ENCODE results near the gene MINDY2.
"Not testable (repeated sequence)": the region's sequence is repeated elsewhere in the genome, so short reads cannot be mapped to it uniquely, and the experiment has no call there.

MINDY2 gene

GRCh38 chr15:58833681-58834426 is 62.8 kb downstream of the MINDY2 start:
- DNase-seq, result not testable (repeated sequence)

DNA sequence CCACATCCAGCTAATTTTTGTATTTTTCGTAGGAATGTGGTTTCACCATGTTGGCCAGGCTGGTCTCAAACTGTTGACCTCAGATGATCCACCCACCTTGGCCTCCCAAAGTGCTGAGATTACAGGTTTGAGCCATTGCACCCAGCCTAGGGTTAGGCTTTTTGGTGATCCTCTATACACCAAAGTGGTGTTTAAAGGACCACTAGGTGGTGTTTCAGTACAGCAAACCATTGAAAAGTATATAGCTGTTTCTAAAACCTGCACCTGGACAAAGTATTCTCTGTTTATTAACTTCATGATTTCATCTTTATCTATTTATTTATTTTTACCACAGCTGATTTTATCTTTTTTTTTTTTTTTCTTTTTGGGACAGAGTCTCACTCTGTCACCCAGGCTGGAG is 68.4 kb downstream of the MINDY2 start:
- DNase-seq, result no peak

- DNase-seq, result no peak
These were observed 68.9 kb downstream of the MINDY2 start for GRCh38 chr15:58840048-58840447.

GRCh38 chr15:58842713-58843396 is 71.8 kb downstream of the MINDY2 start:
- DNase-seq, result no peak

GRCh38 chr15:58851205-58851604 is 80.1 kb downstream of the MINDY2 start:
- DNase-seq, result not testable (repeated sequence)

GRCh38 chr15:58852347-58852746 is 81.2 kb downstream of the MINDY2 start:
- no peak for DNase-seq

DNA sequence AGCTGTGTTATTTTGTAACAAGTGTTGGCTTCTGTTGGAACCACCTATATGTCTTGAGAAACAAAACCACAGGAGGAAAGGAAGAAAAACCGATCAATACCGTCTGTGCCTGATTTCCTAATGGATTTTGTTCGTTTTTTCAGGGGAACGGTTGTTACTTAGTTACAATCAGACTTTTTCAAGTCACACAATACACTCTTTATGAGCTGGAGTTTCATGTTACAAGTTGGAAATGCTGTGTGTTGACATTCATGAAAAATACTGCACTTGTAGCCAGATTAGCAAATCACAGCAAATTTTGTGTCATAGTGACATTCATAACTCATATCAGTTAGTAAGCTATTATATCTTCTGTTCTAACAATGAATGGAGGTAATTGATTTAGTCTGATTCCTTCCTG is 83.5 kb downstream of the MINDY2 start:
- no peak for DNase-seq

DNA sequence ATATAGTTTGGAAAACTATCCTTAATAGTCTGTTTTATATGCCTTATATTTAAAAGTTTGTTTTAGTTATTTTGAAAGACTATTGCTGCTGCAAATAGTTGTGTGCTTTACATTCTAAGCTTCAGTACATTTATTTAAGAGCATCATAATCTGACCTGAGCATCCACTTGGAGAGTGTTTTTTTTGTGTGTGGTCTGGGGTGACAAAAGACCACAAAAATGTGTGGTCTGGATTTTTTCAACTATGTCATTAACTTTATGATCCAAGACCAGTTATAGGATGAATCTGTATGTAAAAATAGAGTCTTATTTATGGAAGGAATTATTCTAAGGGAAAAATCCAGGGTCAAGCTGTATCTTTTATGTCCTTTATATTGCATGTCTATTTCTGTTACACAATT is 85.0 kb downstream of the MINDY2 start:
- DNase-seq, result no peak

DNA sequence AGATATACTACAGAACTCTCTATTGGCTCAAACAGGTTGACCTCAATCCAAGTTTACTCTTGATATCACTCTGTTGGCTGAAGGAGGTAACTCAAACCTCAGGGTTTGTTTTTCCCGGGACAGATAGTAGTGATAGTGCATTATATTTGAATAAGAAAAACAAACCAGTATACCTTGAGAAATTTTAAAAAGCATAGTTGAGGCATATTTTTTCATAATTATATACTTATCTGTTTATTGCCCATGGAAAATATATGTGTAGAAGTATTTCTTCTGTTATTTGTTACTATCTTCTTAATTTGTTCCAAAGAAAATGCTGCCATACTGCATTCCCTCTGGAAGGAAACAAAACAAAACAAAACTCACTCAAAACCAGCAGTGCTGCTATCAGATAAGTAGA is 85.5 kb downstream of the MINDY2 start:
- DNase-seq, result not testable (repeated sequence)

GRCh38 chr15:58862326-58862725 is 91.2 kb downstream of the MINDY2 start:
- no peak for DNase-seq

- no peak for DNase-seq
These were observed 93.7 kb downstream of the MINDY2 start for GRCh38 chr15:58864602-58865424.

GRCh38 chr15:58865425-58865880 is 94.4 kb downstream of the MINDY2 start:
- no peak for DNase-seq

- DNase-seq, result no peak
These were observed 96.8 kb downstream of the MINDY2 start for GRCh38 chr15:58867926-58868325.

- no peak for DNase-seq
These were observed 99.3 kb downstream of the MINDY2 start for GRCh38 chr15:58870451-58870850.

- DNase-seq, result no peak
These were observed 102.2 kb downstream of the MINDY2 start for GRCh38 chr15:58873267-58873666.

DNA sequence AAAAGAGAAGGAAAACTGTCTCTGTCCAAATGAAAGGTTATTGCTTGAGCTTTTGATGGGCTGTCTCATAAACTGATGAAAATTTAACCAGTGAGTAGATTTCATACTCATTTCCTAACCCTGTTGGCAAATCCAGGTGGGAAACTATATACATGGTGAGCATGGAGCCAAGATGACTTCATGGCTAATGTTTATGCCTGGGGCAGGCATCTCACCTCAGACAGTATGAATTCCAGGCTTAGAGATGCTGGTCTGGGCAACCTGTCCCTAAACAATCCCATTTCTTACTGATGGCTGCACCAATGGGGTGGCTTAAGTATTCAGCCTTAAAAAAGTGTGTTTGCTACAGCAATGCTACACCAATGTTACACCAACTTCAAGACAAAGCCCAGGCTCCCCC is 104.2 kb downstream of the MINDY2 start:
- DNase-seq, result no peak

DNA sequence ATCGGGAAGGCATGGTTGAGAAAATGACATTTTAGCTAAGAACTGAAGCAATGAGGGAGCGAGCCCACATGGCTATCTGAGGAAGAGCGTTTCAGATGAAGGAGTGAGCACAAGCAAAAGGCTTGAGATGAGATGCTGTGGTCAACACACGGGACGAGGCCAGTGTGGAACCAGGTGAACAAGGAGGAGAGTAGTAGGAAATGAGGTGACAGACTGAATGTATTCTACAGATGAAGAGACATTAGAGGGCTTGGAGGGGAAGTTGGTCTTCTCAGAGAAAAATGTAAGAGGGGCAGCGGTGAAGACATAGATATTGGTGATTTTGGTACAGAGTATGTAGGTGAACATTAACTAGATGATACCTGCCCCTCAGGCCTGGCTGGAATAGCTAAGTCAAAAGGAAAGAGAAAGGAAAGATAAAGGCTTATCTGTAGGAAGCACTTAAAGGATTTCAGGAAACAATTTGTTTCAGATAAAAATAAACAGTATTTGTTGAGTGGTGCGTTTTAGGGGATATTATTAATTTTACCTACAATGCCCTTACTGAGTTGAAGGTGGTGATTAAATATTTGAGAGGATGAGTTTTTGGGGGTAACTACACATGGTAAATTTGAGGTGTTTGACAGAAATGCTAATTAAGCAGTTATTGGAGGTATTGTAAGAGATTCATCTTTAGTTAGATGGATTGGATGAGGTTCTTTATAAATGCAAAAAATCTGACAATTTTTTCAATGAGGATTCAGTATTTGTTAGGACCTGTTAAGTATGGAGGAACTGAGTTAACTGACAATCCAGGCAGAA is 105.4 kb downstream of the MINDY2 start:
- DNase-seq, result no peak

DNA sequence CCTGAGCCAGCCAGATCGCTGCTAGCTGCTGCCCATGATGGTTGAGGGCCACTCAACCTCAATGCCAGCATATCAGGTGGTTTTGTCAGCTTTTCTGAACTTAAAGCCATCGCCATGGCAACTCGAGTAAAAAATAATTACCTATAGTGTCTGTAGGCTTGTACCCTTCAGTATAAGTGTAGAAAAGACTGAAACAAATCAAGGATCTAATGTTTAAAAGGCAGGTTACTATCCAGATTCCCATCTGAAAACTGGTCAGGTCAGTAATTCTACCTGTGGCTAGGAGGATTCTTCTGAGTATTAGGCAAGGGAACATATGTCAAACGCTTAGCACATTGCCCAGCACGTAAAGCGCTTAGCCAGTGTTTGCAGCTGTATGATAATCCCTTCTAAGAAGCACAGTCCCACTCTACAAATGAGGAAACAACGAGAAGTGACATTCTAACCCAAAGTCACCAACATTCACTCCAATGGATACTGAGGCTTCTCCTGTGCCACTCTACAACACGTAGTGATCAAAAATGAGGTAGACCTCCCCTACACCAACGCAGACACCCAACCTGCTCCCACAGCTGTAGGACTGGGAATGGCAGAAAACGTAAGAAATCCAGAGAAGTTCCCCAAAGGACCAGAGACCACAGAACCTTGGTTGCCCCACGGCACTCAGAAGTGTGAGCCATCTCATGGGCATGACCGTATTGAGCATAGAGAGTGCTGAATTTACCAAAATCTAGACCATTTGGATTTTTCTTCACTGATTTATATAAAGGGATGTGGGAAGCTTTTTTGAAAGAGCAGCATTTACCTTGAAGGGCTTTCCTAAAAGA is 107.1 kb downstream of the MINDY2 start:
- DNase-seq, result no peak

- no peak for DNase-seq
These were observed 109.2 kb downstream of the MINDY2 start for GRCh38 chr15:58880320-58880719.

DNA sequence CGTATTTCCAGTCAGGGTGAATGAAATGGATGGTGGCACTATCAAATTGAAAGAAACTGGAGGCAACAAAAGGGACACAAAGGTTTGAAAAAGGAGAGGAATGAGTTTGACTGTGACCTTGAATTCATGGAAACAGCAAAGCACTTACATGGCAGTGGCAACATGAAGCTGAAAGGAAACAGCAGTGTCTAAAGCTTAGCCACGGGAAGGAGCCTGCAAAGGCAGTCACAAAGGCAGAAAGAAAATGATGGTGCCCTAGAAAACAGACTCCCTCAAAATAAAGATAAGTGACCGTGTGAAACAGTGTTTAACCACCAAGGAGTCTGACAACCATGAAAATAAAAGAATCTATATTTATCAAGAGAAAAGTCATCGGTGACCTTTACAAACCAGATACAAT is 111.1 kb downstream of the MINDY2 start:
- no peak for DNase-seq

DNA sequence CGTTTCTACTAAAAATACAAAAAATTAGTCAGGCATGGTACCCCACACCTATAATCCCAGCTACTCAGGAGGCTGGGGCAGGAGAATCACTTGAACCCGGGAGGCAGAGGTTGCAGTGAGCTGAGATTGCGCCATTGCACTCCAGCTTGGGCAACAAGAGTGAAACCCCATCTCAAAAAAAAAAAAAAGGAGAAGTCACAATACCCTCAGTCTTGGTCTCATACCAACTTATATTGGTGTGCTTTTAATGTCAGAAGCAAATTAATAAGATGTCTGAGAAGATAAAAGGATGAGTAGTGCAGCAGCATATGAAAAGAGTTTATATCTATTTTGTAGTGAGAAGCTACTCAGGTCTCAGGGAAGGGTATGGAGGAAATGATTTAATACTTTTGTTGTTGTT is 112.8 kb downstream of the MINDY2 start:
- not testable (repeated sequence) for DNase-seq

GRCh38 chr15:58886921-58887320 is 115.8 kb downstream of the MINDY2 start:
- no peak for DNase-seq

All from NCI-H748 treated with DMSO at 0.1 percent for 48 hours (cell line).